Astrocyte of the hippocampus (primary cell): ENCODE data around the gene PNMA8C.
"Not testable (repeated sequence)": the region's sequence is repeated elsewhere in the genome, so short reads cannot be mapped to it uniquely, and the experiment has no call there.

Experiments used
- DNase-seq: peaks from one replicate; pipeline ENCODE4 v3.0.0; 2011; ENCODE audit warnings: low read depth, low spot score

Gene PNMA8C

DNA sequence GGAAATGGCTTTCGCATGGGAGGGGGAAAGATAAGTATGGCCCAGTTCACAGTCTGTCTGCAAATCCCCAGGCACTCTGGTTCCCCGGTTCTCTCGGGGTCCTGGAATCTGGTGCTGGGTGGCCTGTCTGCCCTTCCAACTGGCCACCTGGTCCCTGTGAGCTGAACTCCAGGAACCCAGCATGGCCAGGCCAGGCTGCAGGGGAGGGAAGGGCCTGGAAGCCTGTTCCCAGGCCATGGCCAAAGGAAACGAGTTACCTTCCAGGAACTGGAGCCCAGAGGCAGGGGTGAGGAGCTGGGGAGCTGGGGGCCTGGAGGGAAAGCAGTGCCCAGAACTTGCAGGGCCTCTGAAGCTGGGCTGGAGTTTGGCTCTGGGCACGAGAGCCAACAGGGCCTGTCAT, 19.1 kb upstream of the PNMA8C start:
- DNase-seq = no peak

DNA sequence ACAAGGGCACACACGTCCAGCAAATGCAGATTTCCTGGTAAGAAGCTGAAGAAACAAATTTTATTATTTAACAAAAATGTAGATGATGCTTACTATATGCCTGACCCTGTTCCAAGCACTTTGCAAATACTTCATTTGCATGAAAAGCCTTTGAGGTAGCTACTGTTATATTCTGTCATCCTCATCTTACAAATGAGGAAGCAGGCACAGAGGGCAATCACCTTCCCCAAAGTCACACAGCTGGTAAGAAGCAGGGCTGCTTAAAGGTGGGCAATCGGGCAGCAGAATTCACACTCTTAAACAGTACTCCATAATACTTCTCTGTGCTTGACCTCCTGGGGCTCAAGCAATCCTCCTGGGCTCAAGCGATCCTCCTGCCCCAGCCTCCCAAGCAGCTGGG, 18.3 kb upstream of the PNMA8C start:
- DNase-seq = no peak

DNA sequence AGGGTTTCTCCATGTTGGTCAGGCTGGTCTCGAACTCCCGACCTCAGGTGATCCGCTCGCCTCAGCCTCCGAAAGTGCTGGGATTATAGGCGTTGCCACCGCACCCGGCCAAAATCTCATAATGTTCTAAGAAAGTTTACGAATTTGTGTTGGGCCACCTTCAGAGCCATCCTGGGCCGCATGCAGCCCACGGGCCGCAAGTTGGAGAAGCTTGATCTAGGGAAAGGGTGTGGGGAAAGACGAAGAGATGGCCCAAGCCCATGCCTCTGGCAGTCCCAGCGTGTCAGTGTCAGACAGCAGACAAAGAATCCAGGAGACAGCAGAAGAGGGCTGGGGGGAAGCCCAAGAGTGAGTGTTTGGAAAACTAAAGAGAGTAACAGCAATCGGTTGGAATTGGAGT, 17.3 kb upstream of the PNMA8C start:
- no peak for DNase-seq

GRCh38 chr19:46442808-46443450, 14.2 kb upstream of the PNMA8C start:
- DNase-seq = peak; percentile 80

- DNase-seq = no peak
These were observed 13.1 kb upstream of the PNMA8C start for GRCh38 chr19:46441866-46442265.

- not testable (repeated sequence) for DNase-seq
These were observed 7.0 kb upstream of the PNMA8C start for GRCh38 chr19:46435689-46436088.

DNA sequence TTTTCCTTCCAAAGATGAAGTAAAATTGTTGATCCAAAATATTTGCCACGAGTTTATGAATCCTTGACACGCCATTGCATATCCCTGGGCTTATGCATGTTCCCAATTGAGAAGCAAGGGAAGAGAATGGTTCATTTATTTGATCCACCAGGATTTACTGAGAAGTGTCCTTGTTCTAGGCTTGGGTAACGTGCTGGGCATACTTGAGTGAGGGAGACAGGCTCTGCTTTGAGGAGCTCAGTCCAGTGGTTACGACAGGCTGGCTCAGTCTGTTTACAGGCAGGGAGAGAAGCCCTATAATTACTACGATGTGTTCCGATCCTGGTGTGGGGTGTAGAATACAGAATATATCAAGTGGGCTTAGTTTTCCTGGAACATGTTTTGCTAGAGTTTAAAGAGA, 6.3 kb upstream of the PNMA8C start:
- no peak for DNase-seq

DNA sequence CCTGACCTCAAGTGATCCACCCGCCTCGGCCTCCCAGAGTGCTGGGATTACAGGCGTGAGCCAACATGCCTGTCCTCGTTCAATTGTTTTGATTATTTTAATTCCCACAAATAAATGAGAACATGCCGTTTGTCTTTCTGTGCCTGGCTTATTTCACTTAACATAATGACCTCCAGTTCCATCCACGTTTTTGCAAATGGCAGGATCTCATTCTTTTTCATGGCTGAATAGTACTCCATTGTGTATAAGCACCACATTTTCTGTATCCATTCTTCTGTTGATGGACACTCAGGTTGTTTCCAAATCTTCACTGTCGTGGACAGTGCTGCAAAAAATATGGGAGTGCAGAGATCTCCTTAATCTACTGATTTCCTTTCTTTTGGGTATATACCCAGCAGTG, 4.7 kb upstream of the PNMA8C start:
- DNase-seq = not testable (repeated sequence)

DNA sequence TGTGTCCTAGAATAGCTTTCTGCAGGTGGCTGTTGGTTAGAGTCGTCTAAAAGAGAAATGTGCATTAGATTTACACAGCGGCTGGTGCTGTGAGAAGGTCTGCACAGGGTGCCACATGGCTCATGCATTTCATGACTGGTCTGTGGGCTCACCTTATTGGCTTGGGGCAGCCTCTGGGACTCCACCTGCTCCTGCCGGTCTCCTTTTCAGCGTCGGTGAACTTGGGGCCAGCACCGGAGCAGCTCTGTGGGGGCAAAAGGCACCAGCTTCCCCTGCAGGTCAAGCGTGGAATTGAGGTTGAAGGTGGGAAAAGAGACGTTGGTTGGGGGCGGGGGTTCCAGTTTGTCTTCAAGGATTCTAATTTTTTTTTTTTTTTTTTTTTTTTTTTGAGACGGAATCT, 3.1 kb upstream of the PNMA8C start:
- no peak for DNase-seq

DNA sequence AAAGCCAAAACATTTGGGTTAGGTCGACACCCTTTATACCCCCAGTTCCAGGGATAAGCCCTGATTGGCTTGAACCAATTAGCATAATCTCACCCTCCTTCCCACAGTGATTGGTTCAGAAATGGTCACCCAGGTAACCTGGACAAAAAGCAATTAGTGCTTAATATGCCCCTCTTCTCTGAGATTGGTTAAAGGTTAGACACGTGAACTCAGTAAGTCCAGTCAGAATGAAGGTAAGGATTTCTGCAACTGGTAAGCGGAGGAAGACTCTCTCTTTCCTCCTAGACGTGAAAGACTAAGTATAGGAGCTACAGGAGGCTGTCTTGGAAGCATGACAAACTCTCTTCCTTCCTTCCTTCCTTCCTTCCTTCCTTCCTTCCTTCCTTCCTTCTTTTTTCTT, 1.3 kb upstream of the PNMA8C start:
- no peak for DNase-seq

GRCh38 chr19:46427518-46428045, 1.2 kb downstream of the PNMA8C start:
- DNase-seq = no peak

- peak; percentile 91 for DNase-seq
These were observed 2.1 kb downstream of the PNMA8C start for GRCh38 chr19:46426506-46427162.

GRCh38 chr19:46426035-46426505, 2.7 kb downstream of the PNMA8C start:
- DNase-seq = peak; percentile 55

- DNase-seq = no peak
These were observed 5.5 kb downstream of the PNMA8C start for GRCh38 chr19:46423188-46423587.

DNA sequence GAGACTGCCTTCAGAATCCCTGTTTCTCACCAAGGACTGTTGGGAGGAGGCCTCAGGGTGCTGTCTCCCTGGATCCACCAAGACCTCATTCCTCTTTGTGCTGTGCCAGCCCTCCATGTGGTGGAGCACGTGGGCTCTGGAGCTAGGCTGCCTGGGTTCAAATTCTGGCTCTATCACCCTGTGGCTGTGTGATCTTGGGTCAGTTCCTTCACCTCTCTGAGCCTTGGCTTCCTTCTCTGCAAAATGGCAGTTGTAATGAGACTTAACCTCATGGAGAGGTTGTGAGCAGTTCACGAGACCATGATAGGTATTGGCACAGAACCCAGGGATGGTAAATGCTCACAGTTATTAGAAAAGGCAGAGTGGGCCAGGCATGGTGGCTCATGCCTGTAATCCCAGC, 6.4 kb downstream of the PNMA8C start:
- no peak for DNase-seq

DNA sequence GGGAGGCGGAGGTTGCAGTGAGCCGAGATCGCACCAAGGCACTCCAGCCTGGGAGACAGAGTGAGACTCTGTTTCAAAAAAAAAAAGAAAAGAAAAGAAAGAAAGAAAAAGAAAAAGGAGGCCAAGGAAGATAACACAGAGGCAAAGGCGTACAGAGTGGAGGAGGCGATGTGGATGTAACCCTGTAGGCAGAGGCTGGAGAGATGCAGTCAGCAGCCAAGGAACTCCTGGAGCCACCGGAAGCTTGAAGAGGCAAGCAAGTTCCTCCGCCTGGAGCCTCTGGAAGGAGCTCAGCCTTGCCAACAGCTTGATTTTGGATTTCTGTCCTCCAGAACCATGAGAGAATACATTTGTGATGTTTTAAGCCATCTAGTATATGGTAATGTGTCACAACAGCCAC, 8.7 kb downstream of the PNMA8C start:
- DNase-seq = no peak

GRCh38 chr19:46415804-46416709, 12.7 kb downstream of the PNMA8C start:
- peak; percentile 97 for DNase-seq

DNA sequence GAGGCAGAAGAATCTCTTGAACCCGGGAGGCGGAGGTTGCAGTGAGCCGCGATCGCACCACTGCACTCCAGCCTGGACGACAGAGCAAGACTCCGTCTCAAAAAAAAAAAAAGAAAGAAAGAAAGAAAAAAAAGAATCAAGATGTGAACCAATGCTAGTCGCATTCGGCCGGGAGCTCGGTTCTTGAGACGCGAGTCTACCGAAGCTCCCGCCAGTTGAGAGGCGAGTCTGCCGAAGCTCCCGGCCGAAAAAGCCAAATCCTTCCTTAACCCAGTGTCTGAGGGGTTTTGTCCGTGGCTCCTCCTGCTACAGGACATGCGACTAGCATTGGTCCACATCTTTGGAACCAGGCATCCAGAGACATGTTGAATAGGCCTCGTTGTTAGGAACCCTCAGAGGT, 13.8 kb downstream of the PNMA8C start:
- not testable (repeated sequence) for DNase-seq

GRCh38 chr19:46413262-46414031, 15.3 kb downstream of the PNMA8C start, which contains the start of gene CCDC8:
CCDC8 (minus strand) TSS chr19:46413564; CDS start chr19:46412810, 754 bp downstream.
- DNase-seq = peak; percentile 95

- DNase-seq = no peak
These were observed 16.0 kb downstream of the PNMA8C start for GRCh38 chr19:46412650-46413261.
